SK-N-SH (cell line): ENCODE results near the gene BRD4. TPM values are rescaled to one million over a fixed set of nuclear protein-coding genes. Genes with fewer than 3 reads are reported as not detected.
A peak's percentile ranks its signal among the peaks of the same experiment; 100 is the strongest.

ENCODE experiments used
- CTCF ChIA-PET: fragments of 300-600, 350-600 bp; formaldehyde crosslinking; extraction: SDS; loops from one replicate; lab custom pipeline; 2021; lab: Yijun Ruan, JAX
- POLR2A ChIA-PET: fragments of 350-600 bp; sonication (Branson Sonifier 250); formaldehyde crosslinking; extraction: SDS; loops from one replicate; lab custom pipeline; 2020; ENCODE audit warnings: antibody characterized with exemption, inconsistent platforms; lab: Yijun Ruan, JAX
- DNase-seq: peaks from one replicate; pipeline ENCODE4 v3.0.0; 2012
- H2AFZ ChIP-seq: fragments of 200-600 bp; sonication (generic); 2 replicates; pipeline ENCODE4 v1.8.1; 2016; ENCODE audit warnings: antibody characterized with exemption, mild to moderate bottlenecking, low read depth
- H3F3A ChIP-seq: fragments of 200-600 bp; sonication (generic); replicated peaks from 2 replicates; pipeline ENCODE3; 2016; ENCODE audit warnings: antibody characterized with exemption, mild to moderate bottlenecking; ENCODE audit not compliant: insufficient read depth
- H3K27ac ChIP-seq, 2 experiments: fragments of 200-500 bp in 1 of 2; fragments of 200-600 bp in 1 of 2; sonication (Bioruptor generic) in 1 of 2; sonication (generic), shearing (Covaris generic) in 1 of 2; 2 replicates each; pipeline versions ENCODE4 v1.5.1 to v1.6.1; 2014 to 2016; ENCODE audit warnings: low read depth in 2 of 2, inconsistent platforms in 1 of 2, low read length in 1 of 2, mild to moderate bottlenecking in 1 of 2, mixed read lengths in 1 of 2
- H3K27me3 ChIP-seq: fragments of 200-600 bp; sonication (generic), shearing (Covaris generic); 2 replicates; pipeline ENCODE4 v1.6.1; 2016; ENCODE audit warnings: mixed run types; ENCODE audit not compliant: insufficient read depth
- H3K36me3 ChIP-seq, 2 experiments: fragments of 200-500 bp in 1 of 2; fragments of 200-600 bp in 1 of 2; sonication (Bioruptor generic) in 1 of 2; sonication (generic) in 1 of 2; replicated peaks in 1 of 2; 2 replicates each; pipeline versions ENCODE3 to v1.5.1; 2014 to 2016; ENCODE audit warnings: low read length in 1 of 2, mild to moderate bottlenecking in 1 of 2; ENCODE audit not compliant: insufficient read depth in 2 of 2, control insufficient read depth in 1 of 2
- H3K4me1 ChIP-seq, 2 experiments: fragments of 200-500 bp in 1 of 2; fragments of 200-600 bp in 1 of 2; sonication (Bioruptor generic) in 1 of 2; sonication (generic), shearing (Covaris generic) in 1 of 2; 2 replicates each; pipeline versions ENCODE4 v1.5.1 to v1.6.1; 2014 to 2016; ENCODE audit warnings: low read depth in 1 of 2, low read length in 1 of 2, mixed run types in 1 of 2; ENCODE audit not compliant: insufficient read depth in 2 of 2, control insufficient read depth in 1 of 2
- H3K4me2 ChIP-seq: fragments of 200-600 bp; sonication (generic), shearing (Covaris generic); 2 replicates; pipeline ENCODE4 v1.6.1; 2017; ENCODE audit warnings: mixed run types
- H3K4me3 ChIP-seq, 2 experiments: fragments of 200-500 bp in 1 of 2; fragments of 200-600 bp in 1 of 2; sonication (Bioruptor generic) in 1 of 2; sonication (generic), shearing (Covaris generic) in 1 of 2; 2 replicates each; pipeline versions ENCODE4 v1.5.1 to v1.8.1; 2014 to 2016; ENCODE audit warnings: low read depth in 2 of 2, inconsistent platforms in 1 of 2, low read length in 1 of 2, mild to moderate bottlenecking in 1 of 2, mixed read lengths in 1 of 2, moderate library complexity in 1 of 2
- H3K79me2 ChIP-seq: fragments of 200-600 bp; sonication (generic); 2 replicates; pipeline ENCODE4 v1.8.1; 2017; ENCODE audit warnings: mild to moderate bottlenecking; ENCODE audit not compliant: insufficient read depth
- H3K9ac ChIP-seq: fragments of 200-600 bp; sonication (generic); 2 replicates; pipeline ENCODE4 v1.6.1; 2017; ENCODE audit warnings: mixed run types
- H3K9me2 ChIP-seq: fragments of 200-600 bp; sonication (generic); 2 replicates; pipeline ENCODE4 v1.6.1; 2017; ENCODE audit warnings: mixed run types
- H3K9me3 ChIP-seq: fragments of 200-600 bp; sonication (generic); 2 replicates; pipeline ENCODE4 v1.6.1; 2017; ENCODE audit warnings: mixed run types, mild to moderate bottlenecking, moderate library complexity
- H4K20me1 ChIP-seq: fragments of 200-600 bp; sonication (generic); 2 replicates; pipeline ENCODE4 v1.6.1; 2017; ENCODE audit warnings: mild to moderate bottlenecking, mixed run types; ENCODE audit not compliant: insufficient read depth
- CHD2 ChIP-seq: fragments of 150-350 bp; IDR thresholded peaks from 2 replicates; pipeline ENCODE4 v1.6.1; 2018; ENCODE audit warnings: low read length; ENCODE audit not compliant: partially characterized antibody
- ELF1 ChIP-seq: IDR thresholded peaks from 2 replicates; pipeline ENCODE4 v1.4.0; 2012
- FOSL2 ChIP-seq: IDR thresholded peaks from 2 replicates; pipeline ENCODE4 v1.4.0; 2012; ENCODE audit warnings: low read depth, mild to moderate bottlenecking, moderate library complexity, borderline replicate concordance
- JUND ChIP-seq: IDR thresholded peaks from 2 replicates; pipeline ENCODE4 v1.4.0; 2012
- MEF2A ChIP-seq: IDR thresholded peaks from 2 replicates; pipeline ENCODE4 v1.4.0; 2012; ENCODE audit warnings: low read depth, borderline replicate concordance
- MXI1 ChIP-seq: IDR thresholded peaks from 2 replicates; pipeline ENCODE4 v1.6.1; 2012; ENCODE audit warnings: mild to moderate bottlenecking, low read depth, low read length, improper control_type of control experiment
- POLR2AphosphoS5 ChIP-seq: IDR thresholded peaks from 2 replicates; pipeline ENCODE4 v1.6.1; 2012; ENCODE audit warnings: low read depth, low read length
- RAD21 ChIP-seq: IDR thresholded peaks from 2 replicates; pipeline ENCODE4 v1.6.1; 2012; ENCODE audit warnings: mild to moderate bottlenecking, low read length
- RCOR1 ChIP-seq: fragments of 150-350 bp; IDR thresholded peaks from 2 replicates; pipeline ENCODE4 v1.6.1; 2017; ENCODE audit warnings: antibody characterized with exemption, low read length
- TAF1 ChIP-seq: IDR thresholded peaks from 2 replicates; pipeline ENCODE4 v1.6.1; 2012; ENCODE audit warnings: low read depth, mild to moderate bottlenecking, low read length, moderate library complexity, borderline replicate concordance
- TCF12 ChIP-seq: IDR thresholded peaks from 2 replicates; pipeline ENCODE4 v1.4.0; 2012
- YY1 ChIP-seq: IDR thresholded peaks from 2 replicates; pipeline ENCODE4 v1.4.0; 2012; ENCODE audit warnings: low read depth, mild to moderate bottlenecking
- WGBS: methylation state at CpG from one replicate; pipeline ENCODE4 v1.1.6; 2017; ENCODE audit warnings: low lambda C conversion rate; 5-methylcytosine and 5-hydroxymethylcytosine counted together
- polyA plus RNA-seq, 3 experiments: library from polyadenylated mRNA; depleted of rRNA; stranded (reverse); fragments of >200 nt; gene quantifications; 2 replicates each; pipeline ENCODE4 v1.2.3, GENCODE V29; 2012
- TF ChIP-seq, protein P1 (sequence below): IDR thresholded peaks from 2 replicates; pipeline ENCODE4 v1.4.0; 2012; ENCODE audit warnings: low read depth, borderline replicate concordance
- TF ChIP-seq, protein P2 (sequence below): fragments of 150-350 bp; IDR thresholded peaks from 2 replicates; pipeline ENCODE4 v1.6.1; 2016; ENCODE audit warnings: mild to moderate bottlenecking, low read depth, low read length
- TF ChIP-seq, protein P3 (sequence below): fragments of 200-600 bp; sonication (generic); IDR thresholded peaks from 2 replicates; pipeline ENCODE4 v1.6.1; 2017; ENCODE audit warnings: antibody characterized with exemption, mild to moderate bottlenecking, moderate library complexity
- TF ChIP-seq, protein P4 (sequence below): IDR thresholded peaks from 2 replicates; pipeline ENCODE4 v1.4.0; 2012; ENCODE audit warnings: low read depth
- TF ChIP-seq, protein P5 (sequence below): IDR thresholded peaks from 2 replicates; pipeline ENCODE4 v1.4.0; 2012; ENCODE audit warnings: low read depth, borderline replicate concordance

BRD4 gene
- polyA plus RNA-seq, 1 of the 3 experiments (the other 2 are of a cell fraction) = 10.0 TPM

DNA sequence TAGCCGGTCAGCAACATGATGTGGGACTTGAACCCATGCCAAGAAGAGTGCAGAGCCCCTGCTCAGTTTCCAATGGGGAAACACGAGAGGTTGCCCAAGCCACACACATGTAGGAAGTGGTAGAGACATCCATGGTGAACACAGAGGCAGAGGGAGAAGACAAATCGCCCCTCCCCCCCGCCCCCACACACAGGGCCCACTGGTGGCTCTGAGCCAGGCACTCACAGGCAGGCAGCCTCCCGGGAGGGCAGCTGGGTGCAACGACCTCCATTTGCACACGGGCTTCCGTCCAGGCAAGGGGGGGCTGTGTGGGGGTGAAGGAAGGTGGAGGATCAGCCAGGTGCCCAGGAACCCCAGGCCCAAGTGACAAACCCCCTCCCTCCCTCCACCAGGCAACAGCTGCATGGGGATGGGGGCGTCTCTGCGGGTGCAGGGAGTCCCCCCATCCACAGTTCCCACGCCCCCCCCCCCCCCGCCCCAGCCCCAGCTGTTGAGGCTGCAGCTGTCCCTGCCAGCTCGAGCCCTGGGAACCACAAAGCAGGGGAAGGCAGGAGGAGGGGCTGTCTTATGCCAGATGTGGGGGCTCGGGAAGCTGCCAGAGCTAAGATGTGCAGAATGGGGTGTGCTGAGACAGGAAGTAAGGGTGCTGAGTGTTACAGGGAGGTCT lies 134.9 kb downstream of the BRD4 start:
- Histone ChIP-seq H4K20me1 (no peaks in the 10 kb centered on the region), H2AFZ (no peak overlapping the region), H3K79me2 (no peaks in the 10 kb centered on the region), H3K4me3 (no peak overlapping the region), H3K9ac (no peak overlapping the region), H3K9me2 (no peaks in the 10 kb centered on the region), H3K9me3 (no peaks in the 10 kb centered on the region), H3K4me2 (no peak overlapping the region), H3K36me3 (no peaks in the 10 kb centered on the region), H3K4me1 (peaks cover 0 to 22% of the 10 kb centered on the region in 2 experiments; a peak in 1 of 4 replicates), H3K27ac (no peak overlapping the region), H3K27me3 (no peaks in the 10 kb centered on the region), H3F3A (peaks cover 11% of the 10 kb centered on the region)
- CTCF ChIA-PET = interaction anchor here (1.6 to 2.4 kb wide), 3 partner anchors 20 to 222 kb away, joined by 5 to 8 read pairs (median 7); partner anchors contain the start of gene AKAP8L
- peak; percentile 67 for DNase-seq
- POLR2A ChIA-PET = interaction anchor here (0.8 kb wide), 1 partner anchor 20 kb away, joined by 3 read pairs; no protein-coding TSS in a partner anchor
- TF ChIP-seq, protein P1, sequence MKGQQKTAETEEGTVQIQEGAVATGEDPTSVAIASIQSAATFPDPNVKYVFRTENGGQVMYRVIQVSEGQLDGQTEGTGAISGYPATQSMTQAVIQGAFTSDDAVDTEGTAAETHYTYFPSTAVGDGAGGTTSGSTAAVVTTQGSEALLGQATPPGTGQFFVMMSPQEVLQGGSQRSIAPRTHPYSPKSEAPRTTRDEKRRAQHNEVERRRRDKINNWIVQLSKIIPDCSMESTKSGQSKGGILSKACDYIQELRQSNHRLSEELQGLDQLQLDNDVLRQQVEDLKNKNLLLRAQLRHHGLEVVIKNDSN = no peak
- TF ChIP-seq CHD2 = no peak
- no peak for TF ChIP-seq JUND
- no peak for TF ChIP-seq POLR2AphosphoS5
- TF ChIP-seq, protein P2, sequence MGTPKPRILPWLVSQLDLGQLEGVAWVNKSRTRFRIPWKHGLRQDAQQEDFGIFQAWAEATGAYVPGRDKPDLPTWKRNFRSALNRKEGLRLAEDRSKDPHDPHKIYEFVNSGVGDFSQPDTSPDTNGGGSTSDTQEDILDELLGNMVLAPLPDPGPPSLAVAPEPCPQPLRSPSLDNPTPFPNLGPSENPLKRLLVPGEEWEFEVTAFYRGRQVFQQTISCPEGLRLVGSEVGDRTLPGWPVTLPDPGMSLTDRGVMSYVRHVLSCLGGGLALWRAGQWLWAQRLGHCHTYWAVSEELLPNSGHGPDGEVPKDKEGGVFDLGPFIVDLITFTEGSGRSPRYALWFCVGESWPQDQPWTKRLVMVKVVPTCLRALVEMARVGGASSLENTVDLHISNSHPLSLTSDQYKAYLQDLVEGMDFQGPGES = no peak
- no peak for TF ChIP-seq TAF1
- no peak for TF ChIP-seq RCOR1
- no peak for TF ChIP-seq ELF1
- TF ChIP-seq, protein P3, sequence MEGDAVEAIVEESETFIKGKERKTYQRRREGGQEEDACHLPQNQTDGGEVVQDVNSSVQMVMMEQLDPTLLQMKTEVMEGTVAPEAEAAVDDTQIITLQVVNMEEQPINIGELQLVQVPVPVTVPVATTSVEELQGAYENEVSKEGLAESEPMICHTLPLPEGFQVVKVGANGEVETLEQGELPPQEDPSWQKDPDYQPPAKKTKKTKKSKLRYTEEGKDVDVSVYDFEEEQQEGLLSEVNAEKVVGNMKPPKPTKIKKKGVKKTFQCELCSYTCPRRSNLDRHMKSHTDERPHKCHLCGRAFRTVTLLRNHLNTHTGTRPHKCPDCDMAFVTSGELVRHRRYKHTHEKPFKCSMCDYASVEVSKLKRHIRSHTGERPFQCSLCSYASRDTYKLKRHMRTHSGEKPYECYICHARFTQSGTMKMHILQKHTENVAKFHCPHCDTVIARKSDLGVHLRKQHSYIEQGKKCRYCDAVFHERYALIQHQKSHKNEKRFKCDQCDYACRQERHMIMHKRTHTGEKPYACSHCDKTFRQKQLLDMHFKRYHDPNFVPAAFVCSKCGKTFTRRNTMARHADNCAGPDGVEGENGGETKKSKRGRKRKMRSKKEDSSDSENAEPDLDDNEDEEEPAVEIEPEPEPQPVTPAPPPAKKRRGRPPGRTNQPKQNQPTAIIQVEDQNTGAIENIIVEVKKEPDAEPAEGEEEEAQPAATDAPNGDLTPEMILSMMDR = no peak
- TF ChIP-seq, protein P4, sequence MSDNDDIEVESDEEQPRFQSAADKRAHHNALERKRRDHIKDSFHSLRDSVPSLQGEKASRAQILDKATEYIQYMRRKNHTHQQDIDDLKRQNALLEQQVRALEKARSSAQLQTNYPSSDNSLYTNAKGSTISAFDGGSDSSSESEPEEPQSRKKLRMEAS = no peak
- TF ChIP-seq FOSL2 = no peak
- no peak for TF ChIP-seq YY1
- TF ChIP-seq MXI1 = no peak
- no peak for TF ChIP-seq MEF2A
- TF ChIP-seq RAD21 = no peak
- TF ChIP-seq TCF12 = no peak
- TF ChIP-seq, protein P5, sequence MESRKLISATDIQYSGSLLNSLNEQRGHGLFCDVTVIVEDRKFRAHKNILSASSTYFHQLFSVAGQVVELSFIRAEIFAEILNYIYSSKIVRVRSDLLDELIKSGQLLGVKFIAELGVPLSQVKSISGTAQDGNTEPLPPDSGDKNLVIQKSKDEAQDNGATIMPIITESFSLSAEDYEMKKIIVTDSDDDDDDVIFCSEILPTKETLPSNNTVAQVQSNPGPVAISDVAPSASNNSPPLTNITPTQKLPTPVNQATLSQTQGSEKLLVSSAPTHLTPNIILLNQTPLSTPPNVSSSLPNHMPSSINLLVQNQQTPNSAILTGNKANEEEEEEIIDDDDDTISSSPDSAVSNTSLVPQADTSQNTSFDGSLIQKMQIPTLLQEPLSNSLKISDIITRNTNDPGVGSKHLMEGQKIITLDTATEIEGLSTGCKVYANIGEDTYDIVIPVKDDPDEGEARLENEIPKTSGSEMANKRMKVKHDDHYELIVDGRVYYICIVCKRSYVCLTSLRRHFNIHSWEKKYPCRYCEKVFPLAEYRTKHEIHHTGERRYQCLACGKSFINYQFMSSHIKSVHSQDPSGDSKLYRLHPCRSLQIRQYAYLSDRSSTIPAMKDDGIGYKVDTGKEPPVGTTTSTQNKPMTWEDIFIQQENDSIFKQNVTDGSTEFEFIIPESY = no peak
- WGBS = 56% methylated on average over 3 of the region's 14 CpGs
